ENCODE data around the gene TBC1D24. TPM values are rescaled to one million over a fixed set of nuclear protein-coding genes. Genes with fewer than 3 reads are reported as not detected.

TBC1D24 gene
- total and polyA plus RNA-seq, 2 donors (not counting 1 experiment from before 2014, with no cell fraction given) = 7.1 to 9.4 TPM

GRCh38 chr16:2514333-2515179, 39.6 kb downstream of the TBC1D24 start:
- peak; percentile 62 for DNase-seq

More at GRCh38 chr16:2514333-2515179, 39.6 kb downstream of the TBC1D24 start:
- ChIA-PET CTCF (interaction anchor here (0.8 to 2.3 kb wide), 4 partner anchors 8 to 320 kb away, joined by 3 to 8 read pairs (median 6); no protein-coding TSS in a partner anchor), POLR2A (interaction anchor here (0.7 to 3.7 kb wide), 3 partner anchors 18 to 23 kb away, joined by 3 to 25 read pairs (median 6); partner anchors contain the start of genes CEMP1 and PDPK1)
- no peaks in the 10 kb centered on the region for H3K9me3 ChIP-seq (ENCODE audit: control extremely low read depth in 1 of 3, control insufficient read depth in 2 of 3, insufficient read depth in 1 of 3, low read length in 2 of 3)
- under 1% methylated on average over 40 of the region's 63 CpGs for WGBS (ENCODE audit: insufficient coverage)
- no peak for ATAC-seq (ENCODE audit: low read depth)
- H2AFZ ChIP-seq (ENCODE audit: insufficient read depth, low read depth, low read length, poor library complexity, severe bottlenecking) = no peak overlapping the region
- intact Hi-C loops (cut with micrococcal nuclease) = no loop called here
- peaks cover 0 to 19% of the 10 kb centered on the region in 2 experiments for H3K36me3 ChIP-seq (replicated peaks in 1 of 2; ENCODE audit: control extremely low read depth in 1 of 2, control insufficient read depth in 1 of 2, extremely low read depth in 1 of 2, insufficient read depth in 2 of 2, low read length in 1 of 2)
- H3K4me1 ChIP-seq (ENCODE audit: control insufficient read depth in 2 of 2, insufficient read depth in 2 of 2, low read length in 2 of 2) = peaks cover 79 to 87% of the 10 kb centered on the region in 2 donors
- no peak for TF ChIP-seq CTCF (IDR thresholded peaks at IDR 0.05)
- TF ChIP-seq EZH2 (IDR thresholded peaks at IDR 0.05; ENCODE audit: borderline replicate concordance, insufficient read depth, low read depth, low read length, poor library complexity, severe bottlenecking) = no peak
- peaks cover 78% of the 10 kb centered on the region for H3K79me2 ChIP-seq (ENCODE audit: control insufficient read depth, insufficient read depth, low read length)
- H3K4me2 ChIP-seq (replicated peaks; ENCODE audit: low read depth, low read length, poor library complexity, severe bottlenecking) = peak overlapping the region; percentile 91
- no peaks in the 10 kb centered on the region for H3K27me3 Mint-ChIP-seq
- H3K4me1 Mint-ChIP-seq = peaks cover 79% of the 10 kb centered on the region
- peak overlapping the region; percentile 95 for H3K4me3 Mint-ChIP-seq
- H4K20me1 ChIP-seq (ENCODE audit: control insufficient read depth, insufficient read depth, low read length, poor library complexity, severe bottlenecking) = peaks cover 51% of the 10 kb centered on the region
- peak overlapping the region; percentile 96 for H3K27ac Mint-ChIP-seq
- peak overlapping the region; percentile 94 to 99 for H3K27ac ChIP-seq (ENCODE audit: low read length in 2 of 2)
- H3K9ac ChIP-seq (ENCODE audit: low read length) = peak overlapping the region; percentile 98
- H3K4me3 ChIP-seq (ENCODE audit: control extremely low read depth in 1 of 5, extremely low read depth in 1 of 5, insufficient read depth in 1 of 5, low read depth in 2 of 5, low read length in 4 of 5) = peak overlapping the region; percentile 75 to 96 (median 82)
- no peaks in the 10 kb centered on the region for H3K9me3 Mint-ChIP-seq (ENCODE audit: insufficient read depth)
- no peaks in the 10 kb centered on the region for H3K27me3 ChIP-seq (replicated peaks in 1 of 4; ENCODE audit: control extremely low read depth in 1 of 4, control insufficient read depth in 3 of 4, insufficient read depth in 4 of 4, low read length in 3 of 4)

All from B cell (primary cell).